Calu3 (cell line): ENCODE data around the gene GTPBP6. TPM values are rescaled to one million over a fixed set of nuclear protein-coding genes. Genes with fewer than 3 reads are reported as not detected.

Source experiments
- BruUV-seq: library from RNA; stranded (reverse); fragments of 400-500 nt; replicated peaks from 2 replicates; lab custom pipeline; 2021; lab: Mats Ljungman, UMichigan
- CTCF ChIA-PET: fragments of 300-600 bp; sonication (Branson Sonifier 250); formaldehyde crosslinking; loops from one replicate; lab custom pipeline; 2022; ENCODE audit warnings: antibody characterized with exemption; lab: Charles Lee
- DNase-seq: peaks from one replicate; pipeline ENCODE4 v3.0.0; 2022
- H3K27ac Mint-ChIP-seq: one replicate; pipeline ENCODE4 v1.8.0; 2022; ENCODE audit warnings: mixed read lengths; ENCODE audit not compliant: unreplicated experiment
- H3K27me3 Mint-ChIP-seq: one replicate; pipeline ENCODE4 v1.8.0; 2022; ENCODE audit warnings: mixed read lengths; ENCODE audit not compliant: unreplicated experiment
- H3K36me3 Mint-ChIP-seq: one replicate; pipeline ENCODE4 v1.8.0; 2022; ENCODE audit warnings: mild to moderate bottlenecking, moderate library complexity, mixed read lengths; ENCODE audit not compliant: insufficient read depth, unreplicated experiment
- H3K4me1 Mint-ChIP-seq: one replicate; pipeline ENCODE4 v1.8.0; 2022; ENCODE audit warnings: mild to moderate bottlenecking, low read depth, mixed read lengths; ENCODE audit not compliant: unreplicated experiment
- H3K4me3 Mint-ChIP-seq: one replicate; pipeline ENCODE4 v1.8.0; 2022; ENCODE audit warnings: mild to moderate bottlenecking, low read depth, moderate library complexity, mixed read lengths; ENCODE audit not compliant: unreplicated experiment
- H3K9me3 Mint-ChIP-seq: one replicate; pipeline ENCODE4 v1.8.0; 2022; ENCODE audit warnings: low read depth, mixed read lengths; ENCODE audit not compliant: unreplicated experiment
- CTCF ChIP-seq: fragments of 200-600 bp; IDR thresholded peaks from one replicate; pipeline ENCODE4 v1.8.0; 2022; ENCODE audit warnings: antibody characterized with exemption; ENCODE audit not compliant: unreplicated experiment
- intact Hi-C: fragments of 100-400 bp; cut with micrococcal nuclease; formaldehyde crosslinking; loops from one replicate; pipeline ENCODE4 v1.10.0; 2022; ENCODE audit not compliant: unreplicated experiment
- total RNA-seq: library from RNA; stranded (reverse); gene quantifications from 2 replicates; pipeline ENCODE4 v1.2.3, GENCODE V29; 2022

Gene GTPBP6
- total RNA-seq, 1 experiment from 2014 or later = 32.9 TPM

GRCh38 chrX:290476-291166 is 28.0 kb downstream of the GTPBP6 start:
- intact Hi-C loops = no loop called here
- Mint-ChIP-seq H3K36me3 (peaks cover 23% of the 10 kb centered on the region), H3K9me3 (no peaks in the 10 kb centered on the region), H3K27ac (no peak overlapping the region), H3K4me1 (no peaks in the 10 kb centered on the region), H3K27me3 (no peaks in the 10 kb centered on the region), H3K4me3 (no peak overlapping the region)
- no TSS peak for BruUV-seq
- no peak for TF ChIP-seq CTCF
- no peak for DNase-seq
- CTCF ChIA-PET = no interaction called here

- Mint-ChIP-seq H3K4me3 (no peak overlapping the region), H3K27ac (no peak overlapping the region), H3K27me3 (no peaks in the 10 kb centered on the region), H3K4me1 (no peaks in the 10 kb centered on the region), H3K36me3 (peaks cover 23% of the 10 kb centered on the region), H3K9me3 (no peaks in the 10 kb centered on the region)
- no peak for TF ChIP-seq CTCF
- CTCF ChIA-PET = no interaction called here
- no peak for DNase-seq
- intact Hi-C loops = no loop called here
- BruUV-seq = no TSS peak
These were observed 30.0 kb downstream of the GTPBP6 start for GRCh38 chrX:288561-288991.

DNA sequence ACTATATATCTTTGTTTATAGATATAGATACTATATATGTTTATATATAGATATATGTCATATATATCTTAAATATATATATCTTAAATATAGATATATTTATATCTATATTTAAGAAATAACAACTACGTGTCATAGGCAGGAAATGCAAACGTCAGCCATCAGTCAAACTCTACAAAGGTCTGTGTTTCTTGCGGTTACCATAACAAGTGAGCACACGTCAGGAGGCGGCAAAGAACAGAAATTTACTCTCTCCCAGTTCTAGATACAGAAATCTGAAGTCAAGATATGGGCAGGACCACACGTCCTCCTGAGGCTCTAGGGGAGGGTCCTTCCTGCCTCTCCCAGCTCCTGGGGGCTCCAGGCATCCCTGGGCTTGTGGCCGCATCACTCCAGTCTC is 30.9 kb downstream of the GTPBP6 start:
- no peak for DNase-seq
- CTCF ChIA-PET = no interaction called here
- no peak for TF ChIP-seq CTCF
- Mint-ChIP-seq H3K4me1 (no peaks in the 10 kb centered on the region), H3K27me3 (no peaks in the 10 kb centered on the region), H3K9me3 (no peaks in the 10 kb centered on the region), H3K4me3 (no peak overlapping the region), H3K27ac (no peak overlapping the region), H3K36me3 (peaks cover 19% of the 10 kb centered on the region)
- no TSS peak for BruUV-seq
- intact Hi-C loops = no loop called here

- H3K4me1 Mint-ChIP-seq = no peaks in the 10 kb centered on the region
- no TSS peak for BruUV-seq
- H3K27me3 Mint-ChIP-seq = no peaks in the 10 kb centered on the region
- TF ChIP-seq CTCF = no peak
- CTCF ChIA-PET = no interaction called here
- H3K36me3 Mint-ChIP-seq = peaks cover 7% of the 10 kb centered on the region
- H3K27ac Mint-ChIP-seq = no peak overlapping the region
- no peak for DNase-seq
- no peak overlapping the region for H3K4me3 Mint-ChIP-seq
- intact Hi-C loops = no loop called here
- no peaks in the 10 kb centered on the region for H3K9me3 Mint-ChIP-seq
These were observed 33.4 kb downstream of the GTPBP6 start for GRCh38 chrX:285076-285677.
